Embryonic facial prominence (tissue), 1 donor: ENCODE measurements around the gene GET4.
A peak's percentile ranks its signal among the peaks of the same experiment; 100 is the strongest.
"Not testable (repeated sequence)": the region's sequence is repeated elsewhere in the genome, so short reads cannot be mapped to it uniquely, and the experiment has no call there.

Source experiments
- DNase-seq: peaks from one replicate; pipeline ENCODE4 v3.0.0-alpha.2; 2016; ENCODE audit errors: extremely low spot score

The GET4 gene

DNA sequence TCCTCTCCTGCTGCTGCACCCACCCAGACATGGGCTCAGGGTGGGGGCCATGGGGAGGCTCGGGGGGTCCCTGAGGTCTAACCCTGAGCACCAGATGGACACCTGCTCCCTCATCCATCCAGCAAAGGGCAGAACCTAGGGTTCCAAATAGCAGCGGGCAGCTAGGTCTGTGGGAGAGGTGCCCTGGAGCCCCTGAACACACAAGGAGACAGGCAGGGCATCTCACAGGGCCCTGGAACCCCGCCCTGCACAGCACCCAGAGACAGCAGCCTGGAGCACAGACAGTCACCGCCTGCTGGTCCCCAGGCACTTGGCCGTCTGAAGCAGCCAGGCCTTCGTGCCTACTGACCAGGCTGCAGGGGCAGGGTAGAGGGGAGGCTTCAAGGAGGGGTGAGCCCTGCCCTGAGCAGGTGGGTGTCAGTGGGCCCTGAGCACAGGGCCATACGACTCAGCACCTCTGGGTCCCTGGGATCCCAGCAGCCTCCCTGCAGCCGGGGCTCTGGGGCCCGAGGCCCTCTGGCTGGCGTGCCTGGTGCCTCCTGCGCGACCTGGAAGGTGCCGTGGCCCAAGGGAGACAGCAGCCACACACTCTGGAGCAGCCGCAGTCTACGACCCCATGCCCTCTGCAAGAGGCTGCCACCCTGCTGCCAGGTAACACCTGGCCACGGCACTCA, 38.3 kb downstream of the GET4 start:
- no peak for DNase-seq

DNA sequence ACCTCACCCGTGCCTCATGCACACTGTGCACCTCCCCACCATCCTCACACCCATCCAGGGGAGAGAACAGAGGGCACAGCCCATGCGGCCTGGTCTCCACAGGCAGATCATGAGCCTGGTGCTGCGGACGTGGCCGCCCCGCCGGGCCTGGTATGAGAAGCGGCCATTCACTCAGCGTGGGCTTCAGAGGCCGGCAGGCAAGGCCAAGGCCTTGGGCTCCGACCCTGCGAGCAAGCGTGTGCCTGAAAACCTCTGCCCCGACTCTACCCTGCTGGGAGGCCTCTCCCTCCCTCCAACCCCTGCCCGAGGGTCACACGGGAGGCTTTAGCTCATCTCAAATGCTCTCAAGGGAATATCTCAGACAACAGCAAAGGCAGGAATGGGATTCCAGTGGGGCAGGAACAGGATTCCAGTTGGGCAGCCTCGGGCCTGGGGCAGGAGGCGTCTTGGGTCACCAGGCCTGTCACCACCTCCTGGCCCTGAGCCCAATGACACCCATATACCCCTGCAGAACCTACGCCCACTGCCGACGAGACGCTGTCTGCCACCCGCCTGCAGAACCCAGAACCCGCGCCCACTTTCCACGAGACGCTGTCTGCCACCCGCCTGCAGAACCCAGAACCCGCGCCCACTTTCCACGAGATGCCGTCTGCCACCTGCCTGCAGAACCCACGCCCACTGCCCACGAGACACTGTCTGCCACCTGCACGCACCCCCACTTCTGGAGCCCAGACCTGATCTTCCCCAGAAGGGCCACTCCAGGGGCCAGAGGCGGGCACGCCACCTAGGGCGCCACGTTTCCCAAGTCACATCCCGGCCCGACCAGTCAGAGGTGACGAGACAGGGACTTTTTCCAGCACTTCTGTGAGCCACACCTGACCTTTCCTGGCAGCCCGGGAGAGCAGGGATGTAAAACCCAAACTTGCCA, 39.2 kb downstream of the GET4 start:
- no peak for DNase-seq

DNA sequence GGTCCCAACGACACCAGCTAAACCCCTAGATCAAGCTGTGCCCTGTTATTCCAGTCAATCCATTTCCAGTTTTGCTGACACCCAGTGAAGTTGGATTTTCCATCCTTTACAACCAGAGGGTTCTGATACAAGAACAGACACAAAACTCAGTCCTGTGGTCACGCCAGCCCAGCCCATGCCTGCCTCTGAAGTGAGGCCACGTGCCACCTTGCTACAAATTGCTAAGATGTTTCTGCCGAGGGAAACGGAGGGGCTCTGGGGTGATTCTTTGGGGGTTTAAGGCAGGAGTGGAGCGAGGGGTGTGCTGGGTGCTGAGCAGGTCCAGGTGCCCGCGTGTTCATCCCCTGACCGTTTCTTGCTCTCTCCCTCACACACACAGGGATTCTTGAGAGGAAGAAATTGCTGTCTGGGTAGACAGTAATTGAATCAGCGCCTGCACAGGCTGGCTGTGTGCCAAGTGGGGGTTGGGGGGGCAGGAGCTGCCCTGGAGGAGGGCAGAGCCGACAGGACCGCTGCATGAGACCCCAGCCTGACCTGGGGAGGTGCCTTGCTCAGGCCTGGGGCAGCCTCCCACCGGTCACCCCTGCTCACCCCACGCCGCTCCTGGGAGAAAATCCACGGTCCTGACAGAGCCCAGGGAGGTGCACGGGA, 40.1 kb downstream of the GET4 start:
- DNase-seq, result no peak

DNA sequence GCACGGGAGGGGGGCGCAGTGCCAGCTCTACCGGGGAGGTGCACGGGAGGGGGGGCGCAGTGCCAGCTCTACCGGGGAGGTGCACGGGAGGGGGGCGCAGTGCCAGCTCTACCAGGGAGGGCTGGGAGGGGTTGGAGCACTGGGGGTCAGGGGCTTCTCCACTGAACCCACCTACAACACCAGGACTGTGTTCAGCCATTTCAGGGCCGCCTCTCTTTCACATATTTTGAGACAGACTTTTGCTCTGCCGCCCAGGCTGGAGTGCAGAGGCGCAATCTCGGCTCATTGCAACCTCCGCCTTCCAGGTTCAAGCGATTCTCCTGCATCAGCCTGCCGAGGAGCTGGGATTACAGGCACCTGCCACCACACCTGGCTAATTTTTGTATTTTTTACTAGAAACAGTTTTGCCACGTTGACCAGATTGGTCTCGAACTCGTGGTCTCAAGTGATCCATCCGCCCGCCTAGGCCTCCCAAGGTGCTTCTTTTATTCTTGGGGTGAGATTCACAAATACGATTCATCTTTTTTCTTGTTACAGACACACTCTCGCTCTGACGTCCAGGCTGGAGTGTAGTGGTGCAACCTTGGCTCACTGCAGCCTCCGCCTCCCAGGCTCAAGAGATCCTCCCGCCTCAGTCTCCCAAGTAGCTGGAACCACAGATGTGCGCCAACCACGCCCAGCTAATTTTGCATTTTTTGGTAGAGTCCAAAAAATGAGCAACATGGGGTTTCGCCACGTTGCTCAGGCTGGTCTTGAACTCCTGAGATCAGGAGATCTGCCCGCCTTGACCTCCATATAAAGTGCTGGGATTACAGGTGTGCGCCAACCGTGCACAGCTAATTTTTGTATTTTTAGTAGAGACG, 41.1 kb downstream of the GET4 start:
- DNase-seq, result no peak

GRCh38 chr7:918118-918425, 41.7 kb downstream of the GET4 start:
- DNase-seq, result no peak

DNA sequence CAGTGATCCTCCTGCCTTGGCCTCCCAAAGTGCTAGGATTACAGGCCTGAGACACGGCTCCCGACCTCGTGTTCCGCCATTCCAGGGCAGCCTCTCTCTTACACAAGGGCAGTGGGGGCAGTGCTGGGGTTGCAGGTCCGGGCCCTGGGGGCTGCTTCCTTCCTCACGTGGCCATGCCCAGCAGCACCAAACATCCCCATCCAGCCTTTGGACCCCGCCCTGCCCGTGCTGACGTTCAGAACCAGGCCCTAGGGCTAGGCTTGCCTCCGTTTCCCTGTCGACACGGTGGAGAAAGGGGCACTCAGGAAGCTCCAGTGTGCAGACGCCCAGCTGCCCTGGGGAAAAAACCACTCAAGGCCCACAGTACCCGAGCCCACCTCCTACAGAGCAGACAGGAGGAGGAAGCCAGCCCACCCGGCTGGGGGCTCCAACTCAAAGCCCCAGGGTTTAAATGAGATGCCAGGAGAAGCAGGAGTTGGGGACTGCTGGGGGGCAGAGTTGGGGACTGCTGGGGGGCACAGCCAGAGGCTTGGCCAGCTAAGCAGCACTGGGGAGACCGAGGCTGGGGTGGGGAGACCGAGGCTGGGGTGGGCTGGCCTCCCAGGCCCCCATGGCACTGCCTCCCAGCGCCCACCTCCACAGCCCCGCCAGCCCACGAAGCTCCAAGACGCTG, 42.2 kb downstream of the GET4 start:
- DNase-seq, result no peak

DNA sequence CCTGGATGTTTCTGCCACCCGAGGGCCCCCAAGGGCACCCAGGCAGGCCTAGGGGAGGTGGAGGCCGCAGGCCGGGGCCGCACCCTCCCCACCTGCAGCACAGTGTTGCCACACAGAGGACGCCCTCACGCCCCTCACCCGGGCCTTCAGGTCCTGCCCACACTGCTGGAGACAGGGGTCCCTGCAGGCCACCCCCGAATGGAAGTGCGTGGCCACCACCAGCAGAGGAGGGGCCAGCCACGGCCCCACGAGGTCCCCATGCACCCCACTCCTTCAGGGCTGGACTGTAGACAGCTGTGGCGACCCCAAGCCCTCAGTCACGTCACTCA, 42.7 kb downstream of the GET4 start:
- no peak for DNase-seq

DNA sequence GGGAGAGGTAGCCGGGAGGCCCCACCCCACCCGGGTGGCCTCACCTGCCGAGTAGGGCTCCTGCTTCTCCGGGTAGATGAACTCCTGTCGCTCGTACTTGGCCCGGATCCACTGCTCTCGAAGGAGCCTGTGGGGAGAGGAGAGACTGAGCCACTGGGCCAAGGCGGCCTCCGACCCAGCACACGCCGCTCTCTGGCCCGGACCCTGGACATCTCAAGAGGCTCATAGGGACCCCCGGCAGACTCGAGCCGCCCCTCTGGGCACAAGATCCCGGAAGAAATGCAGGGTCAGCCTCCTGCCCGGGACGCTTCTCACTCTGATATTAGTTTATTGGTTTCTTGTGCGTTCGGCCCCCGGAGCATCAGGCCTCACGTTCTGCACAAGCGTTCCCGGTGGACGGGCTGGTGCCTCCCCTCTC, 43.6 kb downstream of the GET4 start:
- DNase-seq, result no peak

DNA sequence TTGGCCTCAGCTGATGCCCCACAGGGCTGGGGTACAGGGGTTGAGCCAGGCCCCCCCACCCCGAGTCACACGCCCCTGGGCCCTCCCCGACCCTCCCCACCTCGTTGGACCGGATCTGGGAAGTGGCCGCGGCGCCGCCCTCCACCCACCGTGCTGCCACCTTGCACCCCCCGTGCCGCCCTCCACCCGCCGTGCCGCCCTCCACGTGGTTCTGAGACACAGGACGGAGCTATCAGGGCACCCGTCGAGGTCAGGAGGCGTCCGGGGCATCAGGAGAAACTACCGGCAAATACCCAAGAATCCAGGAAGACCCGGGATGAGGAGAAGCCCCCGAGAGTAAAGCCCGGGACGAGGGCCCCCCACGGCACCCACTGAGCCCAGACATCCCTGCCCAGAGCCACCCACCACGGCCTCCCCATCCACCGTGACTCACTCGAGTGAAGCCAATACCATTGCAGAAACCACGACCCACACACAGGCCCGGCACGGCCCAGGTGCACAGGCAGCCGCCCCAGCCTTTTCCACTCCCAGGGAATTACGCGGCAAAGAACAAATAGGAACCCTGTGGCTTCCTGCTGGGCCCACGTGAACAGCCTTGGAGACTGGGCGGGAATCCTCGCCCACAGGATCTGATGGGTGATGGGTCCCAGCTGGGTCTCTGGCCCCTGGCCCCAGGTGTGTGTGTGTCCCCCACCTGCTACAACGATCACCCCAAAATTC, 44.2 kb downstream of the GET4 start:
- no peak for DNase-seq

DNA sequence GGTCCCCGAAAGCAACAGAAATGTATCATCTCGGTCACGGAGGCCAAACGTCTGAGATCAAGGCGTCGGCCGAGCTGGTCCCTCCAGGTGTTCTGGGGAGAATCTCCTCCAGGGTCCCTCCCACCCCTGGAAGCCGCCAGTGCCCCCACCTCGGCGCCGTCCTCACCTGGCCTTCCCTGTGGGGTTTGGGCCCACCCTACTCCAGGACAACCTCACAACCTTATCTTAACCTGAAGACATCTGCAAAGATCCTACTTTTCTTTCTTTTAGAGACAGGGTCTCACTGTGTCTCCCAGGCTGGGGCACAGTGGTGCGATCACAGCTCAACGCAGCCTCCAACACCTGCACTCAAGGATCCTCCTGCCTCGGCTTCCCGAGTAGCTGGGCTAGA, 44.7 kb downstream of the GET4 start:
- DNase-seq, result no peak

DNA sequence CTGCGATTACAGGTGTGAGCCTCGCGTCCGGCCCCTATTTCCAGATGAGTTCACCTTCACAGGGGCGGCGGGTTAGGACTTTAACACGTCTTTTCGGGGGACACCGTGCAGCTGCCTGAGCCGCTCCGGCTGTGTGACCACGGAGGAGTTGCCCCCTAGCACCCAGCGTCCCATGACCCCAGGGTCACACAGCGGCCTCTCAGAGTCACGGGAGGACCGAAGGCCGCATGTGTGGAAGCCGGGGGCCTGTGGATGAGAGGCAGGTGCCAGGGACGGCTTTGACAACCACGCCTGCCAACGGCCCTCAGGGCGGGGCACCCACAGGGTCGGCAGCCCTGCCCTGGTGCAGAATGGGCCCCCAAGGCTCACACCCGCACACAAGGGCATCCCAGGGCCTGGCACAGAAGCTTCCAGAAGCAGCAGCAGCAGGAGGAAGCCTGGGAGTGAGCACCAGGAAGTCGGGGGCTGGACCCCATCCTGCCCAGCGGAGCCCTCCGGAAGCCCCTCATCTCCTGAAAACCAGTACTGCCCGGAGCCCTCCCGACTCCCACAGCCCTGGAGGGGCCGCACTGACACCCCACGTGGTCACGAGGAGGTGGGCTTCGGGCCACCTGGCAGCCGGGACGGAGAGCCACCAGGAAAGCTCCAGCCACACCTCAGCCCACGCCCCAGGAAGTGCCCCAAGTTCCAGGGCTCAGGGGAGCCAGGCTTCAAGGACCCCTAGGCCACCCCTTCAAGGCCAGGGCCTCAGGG, 45.4 kb downstream of the GET4 start:
- DNase-seq, result no peak

GRCh38 chr7:922334-923107, 46.2 kb downstream of the GET4 start:
- DNase-seq, result no peak

DNA sequence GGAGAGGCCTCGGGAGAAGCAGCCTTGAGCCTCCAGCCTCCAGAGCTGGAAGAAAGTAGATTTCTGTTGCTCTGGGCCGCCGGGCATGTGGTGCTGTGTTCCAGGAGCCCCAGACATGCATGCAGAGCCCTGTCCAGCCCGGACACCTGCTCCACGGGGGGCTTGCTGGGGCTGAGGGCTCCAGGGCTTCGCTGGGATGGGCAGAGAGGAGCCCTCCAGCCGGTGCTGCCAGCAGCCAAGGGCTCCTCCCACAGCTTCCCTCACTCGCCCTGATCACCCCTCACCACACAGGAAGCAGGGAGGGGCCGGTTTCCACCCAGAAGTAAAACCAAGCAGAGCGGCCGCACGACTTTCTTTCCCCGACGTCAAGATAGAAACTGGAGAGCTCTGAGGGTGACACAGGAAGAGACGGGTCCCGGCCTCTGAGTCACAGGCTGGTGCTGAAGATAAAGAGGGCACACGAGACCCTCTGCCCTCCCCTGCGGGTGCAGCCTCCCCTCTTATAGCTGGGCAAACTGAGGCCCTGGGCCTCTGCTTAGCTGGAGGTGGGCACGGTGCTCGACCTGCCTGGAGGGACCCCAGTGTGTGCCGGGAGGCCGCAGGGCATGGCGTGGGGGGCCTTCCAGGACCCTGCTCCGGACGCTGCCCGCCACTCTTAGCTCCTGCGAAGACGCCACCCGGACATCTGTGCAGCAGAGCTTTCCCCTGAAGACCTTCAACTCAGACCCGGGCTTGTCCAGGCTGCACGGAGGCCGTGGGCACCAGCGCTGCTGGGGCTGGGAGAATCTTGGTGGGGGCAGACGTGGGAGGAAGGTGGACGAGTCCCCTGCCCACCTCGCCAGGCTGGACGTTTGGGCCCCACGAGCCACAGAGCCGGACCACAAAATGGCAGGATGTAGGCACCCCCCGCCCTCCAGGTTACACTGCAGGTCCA, 47.0 kb downstream of the GET4 start:
- peak; percentile 34 for DNase-seq

DNA sequence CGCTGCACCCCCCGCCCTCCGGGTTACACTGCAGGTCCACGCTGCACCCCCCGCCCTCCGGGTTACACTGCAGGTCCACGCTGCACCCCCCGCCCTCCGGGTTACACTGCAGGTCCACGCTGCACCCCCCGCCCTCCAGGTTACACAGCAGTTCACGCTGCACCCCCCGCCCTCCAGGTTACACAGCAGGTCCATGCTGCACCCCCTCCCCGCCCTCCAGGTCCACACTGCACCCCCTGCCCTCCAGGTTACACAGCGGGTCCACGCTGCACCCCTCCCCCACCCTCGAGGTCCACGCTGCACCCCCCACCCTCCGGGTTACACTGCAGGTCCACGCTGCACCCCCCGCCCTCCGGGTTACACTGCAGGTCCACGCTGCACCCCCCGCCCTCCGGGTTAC, 47.7 kb downstream of the GET4 start:
- not testable (repeated sequence) for DNase-seq

- no peak for DNase-seq
Observed at GRCh38 chr7:924541-925231, 48.3 kb downstream of the GET4 start.

- DNase-seq, result no peak
Observed at GRCh38 chr7:925601-926000, 49.2 kb downstream of the GET4 start.
